Activated CD8-positive, alpha-beta memory T cell treated with anti-CD3 and anti-CD28 coated beads for 1 hour (primary cell): ENCODE data around the gene SLC44A5.
"Not testable (repeated sequence)": the region's sequence is repeated elsewhere in the genome, so short reads cannot be mapped to it uniquely, and the experiment has no call there.

Experiments used
- DNase-seq, 2 donors: peaks; one replicate each; pipeline ENCODE4 v3.0.0-alpha.2; 2020; ENCODE audit warnings: low read depth in 1 of 2; ENCODE audit errors: extremely low read depth in 1 of 2

The SLC44A5 gene

GRCh38 chr1:75470448-75470847, 140.5 kb downstream of the SLC44A5 start:
- no peak for DNase-seq

- no peak for DNase-seq
Measured at GRCh38 chr1:75469586-75470173, 141.2 kb downstream of the SLC44A5 start.

GRCh38 chr1:75461808-75462325, 149.0 kb downstream of the SLC44A5 start:
- DNase-seq, result no peak

GRCh38 chr1:75449998-75450397, 160.9 kb downstream of the SLC44A5 start:
- DNase-seq, result no peak

GRCh38 chr1:75444220-75444619, 166.7 kb downstream of the SLC44A5 start:
- no peak for DNase-seq

- DNase-seq, result no peak
Measured at GRCh38 chr1:75440274-75440673, 170.6 kb downstream of the SLC44A5 start.

- no peak for DNase-seq
Measured at GRCh38 chr1:75438355-75438754, 172.6 kb downstream of the SLC44A5 start.

- DNase-seq, result no peak
Measured at GRCh38 chr1:75431843-75432242, 179.1 kb downstream of the SLC44A5 start.

- DNase-seq, result no peak
Measured at GRCh38 chr1:75430526-75430925, 180.4 kb downstream of the SLC44A5 start.

- DNase-seq, result no peak
Measured at GRCh38 chr1:75426688-75427087, 184.2 kb downstream of the SLC44A5 start.

GRCh38 chr1:75425001-75425650, 185.8 kb downstream of the SLC44A5 start:
- no peak for DNase-seq

GRCh38 chr1:75423616-75424015, 187.3 kb downstream of the SLC44A5 start:
- no peak for DNase-seq

GRCh38 chr1:75423136-75423535, 187.8 kb downstream of the SLC44A5 start:
- no peak for DNase-seq

GRCh38 chr1:75421371-75421770, 189.5 kb downstream of the SLC44A5 start:
- no peak for DNase-seq

- DNase-seq, result no peak
Measured at GRCh38 chr1:75415187-75415586, 195.7 kb downstream of the SLC44A5 start.

GRCh38 chr1:75412616-75413015, 198.3 kb downstream of the SLC44A5 start:
- no peak for DNase-seq

- not testable (repeated sequence) for DNase-seq
Measured at GRCh38 chr1:75404681-75405080, 206.2 kb downstream of the SLC44A5 start.

- DNase-seq, result not testable (repeated sequence)
Measured at GRCh38 chr1:75403147-75403646, 207.7 kb downstream of the SLC44A5 start.

- no peak for DNase-seq
Measured at GRCh38 chr1:75400716-75401115, 210.2 kb downstream of the SLC44A5 start.

- DNase-seq, result no peak
Measured at GRCh38 chr1:75396745-75397144, 214.2 kb downstream of the SLC44A5 start.

- no peak for DNase-seq
Measured at GRCh38 chr1:75396260-75396659, 214.7 kb downstream of the SLC44A5 start.

GRCh38 chr1:75394386-75395139, 216.4 kb downstream of the SLC44A5 start:
- no peak for DNase-seq
